GM12865 (cell line): Measurements from ENCODE around the gene SLCO3A1.

ENCODE experiments used
- DNase-seq: peaks from one replicate; pipeline ENCODE4 v3.0.0; 2010; ENCODE audit warnings: low read depth
- H3K4me3 ChIP-seq: 2 replicates; pipeline ENCODE4 v1.5.1; 2011; ENCODE audit warnings: mild to moderate bottlenecking, low read depth, low read length, control low read depth
- TF ChIP-seq, protein P1 (sequence below): IDR thresholded peaks from 2 replicates; pipeline ENCODE4 v1.5.1; 2011; ENCODE audit warnings: low read length, control low read depth, low read depth, inconsistent platforms; ENCODE audit not compliant: insufficient read depth; ENCODE audit errors: missing control alignments

Gene SLCO3A1

DNA sequence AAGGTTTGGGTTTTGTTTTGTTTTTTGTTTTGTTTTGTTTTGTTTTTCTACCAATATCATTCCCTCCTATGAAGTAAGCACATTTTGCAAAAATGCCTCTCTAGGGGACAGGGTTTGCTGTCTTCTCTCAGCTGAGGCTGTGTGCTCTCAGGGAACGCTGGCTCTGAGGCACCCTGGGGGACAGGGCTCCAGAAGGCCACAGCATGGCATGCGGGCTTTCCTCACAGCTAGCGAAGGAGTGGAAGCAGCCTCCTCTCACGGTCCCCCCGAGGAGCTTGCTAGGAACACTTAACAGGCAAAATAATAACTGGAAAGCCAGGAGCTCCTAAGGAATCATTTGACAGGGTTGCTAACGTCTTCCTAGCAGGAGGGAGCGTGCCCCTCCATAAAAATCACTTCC, 312.5 kb downstream of the SLCO3A1 start:
- TF ChIP-seq, protein P1, sequence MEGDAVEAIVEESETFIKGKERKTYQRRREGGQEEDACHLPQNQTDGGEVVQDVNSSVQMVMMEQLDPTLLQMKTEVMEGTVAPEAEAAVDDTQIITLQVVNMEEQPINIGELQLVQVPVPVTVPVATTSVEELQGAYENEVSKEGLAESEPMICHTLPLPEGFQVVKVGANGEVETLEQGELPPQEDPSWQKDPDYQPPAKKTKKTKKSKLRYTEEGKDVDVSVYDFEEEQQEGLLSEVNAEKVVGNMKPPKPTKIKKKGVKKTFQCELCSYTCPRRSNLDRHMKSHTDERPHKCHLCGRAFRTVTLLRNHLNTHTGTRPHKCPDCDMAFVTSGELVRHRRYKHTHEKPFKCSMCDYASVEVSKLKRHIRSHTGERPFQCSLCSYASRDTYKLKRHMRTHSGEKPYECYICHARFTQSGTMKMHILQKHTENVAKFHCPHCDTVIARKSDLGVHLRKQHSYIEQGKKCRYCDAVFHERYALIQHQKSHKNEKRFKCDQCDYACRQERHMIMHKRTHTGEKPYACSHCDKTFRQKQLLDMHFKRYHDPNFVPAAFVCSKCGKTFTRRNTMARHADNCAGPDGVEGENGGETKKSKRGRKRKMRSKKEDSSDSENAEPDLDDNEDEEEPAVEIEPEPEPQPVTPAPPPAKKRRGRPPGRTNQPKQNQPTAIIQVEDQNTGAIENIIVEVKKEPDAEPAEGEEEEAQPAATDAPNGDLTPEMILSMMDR, result no peak
- no peak for DNase-seq
- no peak overlapping the region for H3K4me3 ChIP-seq

DNA sequence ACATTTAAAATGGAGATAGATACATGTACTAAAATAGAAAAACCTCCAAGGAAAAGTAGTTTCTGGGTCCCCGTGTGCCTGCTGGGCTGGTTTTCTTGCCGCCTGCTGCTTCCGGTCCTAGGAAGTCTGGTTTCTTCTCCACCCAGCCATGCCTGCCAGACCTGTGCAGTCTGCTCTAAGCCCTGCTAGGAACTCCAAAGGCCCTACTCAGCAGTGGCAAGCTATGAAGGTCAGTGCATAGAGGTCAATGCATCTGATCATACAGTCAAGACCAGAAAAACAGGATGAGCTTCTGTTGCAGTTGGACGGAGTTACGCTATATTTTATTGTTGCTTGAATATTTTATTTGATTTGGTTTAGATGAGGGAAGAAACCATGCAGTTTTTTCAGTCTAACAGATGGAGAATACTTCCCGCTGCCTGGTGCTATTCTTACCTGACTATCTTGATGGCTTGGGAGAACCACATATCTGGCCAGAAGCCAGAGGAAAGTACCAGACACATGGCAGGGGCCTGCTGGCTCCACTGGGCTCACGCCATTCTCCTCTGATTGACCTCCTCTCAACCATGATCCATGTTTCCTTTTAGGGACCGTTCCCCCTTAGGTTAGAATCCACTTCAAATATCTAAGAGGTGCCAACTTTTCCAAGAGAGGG, 313.4 kb downstream of the SLCO3A1 start:
- TF ChIP-seq, protein P1, result no peak
- no peak for DNase-seq
- H3K4me3 ChIP-seq, result no peak overlapping the region

- H3K4me3 ChIP-seq, result no peak overlapping the region
- DNase-seq, result no peak
- TF ChIP-seq, protein P1, result no peak
Observed at GRCh38 chr15:92167451-92167850, 313.9 kb downstream of the SLCO3A1 start.

GRCh38 chr15:92168066-92168683, 314.7 kb downstream of the SLCO3A1 start:
- no peak overlapping the region for H3K4me3 ChIP-seq
- TF ChIP-seq, protein P1, result no peak
- no peak for DNase-seq

DNA sequence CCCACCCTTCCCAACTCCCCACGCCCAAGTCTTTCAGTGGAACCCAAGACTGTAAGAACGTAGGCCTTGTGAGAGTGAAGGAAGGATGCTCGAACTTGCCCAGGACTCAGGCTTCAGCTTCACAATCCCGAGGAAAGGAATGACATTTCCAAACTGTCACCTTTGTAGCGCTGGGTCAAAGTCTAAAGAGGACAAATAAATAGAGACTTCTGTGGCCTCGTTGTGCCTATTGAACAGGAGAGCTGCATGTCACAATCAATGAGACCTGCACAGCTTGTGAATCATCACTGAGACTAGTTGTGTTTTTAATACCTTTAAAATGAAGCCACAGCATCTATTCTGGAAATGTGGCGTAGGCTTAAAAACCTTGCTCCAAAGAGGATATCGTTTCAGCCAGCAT, 317.4 kb downstream of the SLCO3A1 start:
- TF ChIP-seq, protein P1, result no peak
- H3K4me3 ChIP-seq, result no peak overlapping the region
- no peak for DNase-seq

- no peak for DNase-seq
- TF ChIP-seq, protein P1, result no peak
- no peak overlapping the region for H3K4me3 ChIP-seq
Observed at GRCh38 chr15:92178911-92179310, 325.4 kb downstream of the SLCO3A1 start.

DNA sequence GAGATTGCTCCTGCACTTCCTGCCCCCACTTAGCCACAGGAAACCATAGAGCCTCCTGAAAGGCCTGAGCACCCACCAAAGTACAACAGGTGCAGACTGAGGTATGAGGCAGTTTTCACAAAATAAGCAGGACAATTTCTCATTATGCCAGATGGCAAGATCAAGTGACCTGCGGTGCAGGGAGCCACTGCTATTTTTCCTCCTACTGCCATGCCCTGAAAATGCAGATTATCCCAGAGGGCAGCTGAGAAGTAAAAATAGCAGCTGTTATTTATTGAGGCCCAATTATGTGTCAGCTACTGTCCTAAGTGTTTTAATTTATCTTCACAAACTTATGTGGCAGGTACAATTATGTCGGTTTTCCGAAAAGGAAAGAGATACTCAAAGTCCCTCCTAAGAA, 330.6 kb downstream of the SLCO3A1 start:
- TF ChIP-seq, protein P1, result no peak
- no peak for DNase-seq
- H3K4me3 ChIP-seq, result no peak overlapping the region
